CD4-positive, alpha-beta T cell (primary cell): ENCODE data around the gene DMPK. TPM values are rescaled to one million over a fixed set of nuclear protein-coding genes. Genes with fewer than 3 reads are reported as not detected.

Source experiments
- ATAC-seq: fragments of 200-7000 bp; cut with Tn5 transposase; one replicate; pipeline ENCODE4 v1.10.0; 2022; ENCODE audit warnings: mild to moderate bottlenecking; ENCODE audit not compliant: poor library complexity
- CTCF ChIA-PET: fragments of 350-600 bp; sonication (Branson Sonifier 250); formaldehyde crosslinking; loops from one replicate; lab custom pipeline; 2021; ENCODE audit warnings: antibody characterized with exemption, inconsistent platforms; lab: Charles Lee
- POLR2A ChIA-PET: fragments of 350-600 bp; sonication (Branson Sonifier 250); formaldehyde crosslinking; loops from one replicate; lab custom pipeline; 2021; ENCODE audit warnings: antibody characterized with exemption, inconsistent platforms; lab: Charles Lee
- DNase-seq, 14 experiments: peaks; one replicate each; pipeline ENCODE4 v3.0.0-alpha.2; 2013 to 2020; ENCODE audit warnings: mixed read lengths in 2 of 14
- H3K27ac ChIP-seq, 2 donors: one replicate each; pipeline versions ENCODE4 v1.5.1 to v1.7.0; 2013; ENCODE audit warnings: low read length in 2 of 2, low read depth in 1 of 2, mild to moderate bottlenecking in 1 of 2
- H3K27me3 ChIP-seq, 2 experiments: 1 replicate in 1 of 2; 2 replicates in 1 of 2; pipeline versions ENCODE4 v1.6.1 to v1.7.0; 2013; ENCODE audit warnings: low read length in 2 of 2, control low read depth in 1 of 2, mild to moderate bottlenecking in 1 of 2, moderate library complexity in 1 of 2; ENCODE audit not compliant: insufficient read depth in 2 of 2, control insufficient read depth in 1 of 2
- H3K36me3 ChIP-seq: one replicate; pipeline ENCODE4 v1.6.1; 2013; ENCODE audit warnings: low read length, control low read depth; ENCODE audit not compliant: insufficient read depth
- H3K4me1 ChIP-seq: one replicate; pipeline ENCODE4 v1.6.1; 2013; ENCODE audit warnings: low read length, control low read depth; ENCODE audit not compliant: insufficient read depth
- H3K4me3 ChIP-seq: one replicate; pipeline ENCODE4 v1.5.1; 2013; ENCODE audit warnings: mild to moderate bottlenecking, low read length, moderate library complexity
- H3K9me3 ChIP-seq, 2 experiments: 1 replicate in 1 of 2; 2 replicates in 1 of 2; pipeline versions ENCODE4 v1.6.1 to v1.7.0; 2013; ENCODE audit warnings: low read length in 2 of 2, mild to moderate bottlenecking in 2 of 2, control low read depth in 1 of 2, moderate library complexity in 1 of 2; ENCODE audit not compliant: control insufficient read depth in 1 of 2, insufficient read depth in 1 of 2
- H3K27ac Mint-ChIP-seq: one replicate; pipeline ENCODE4 v1.8.0; 2020; ENCODE audit warnings: mixed read lengths
- H3K27me3 Mint-ChIP-seq: one replicate; pipeline ENCODE4 v1.8.0; 2021; ENCODE audit warnings: mixed read lengths
- H3K36me3 Mint-ChIP-seq: one replicate; pipeline ENCODE4 v1.8.0; 2021; ENCODE audit warnings: low read depth, mixed read lengths
- H3K4me1 Mint-ChIP-seq: one replicate; pipeline ENCODE4 v1.8.0; 2021; ENCODE audit warnings: low read depth, mixed read lengths
- H3K4me3 Mint-ChIP-seq: one replicate; pipeline ENCODE4 v1.8.0; 2020; ENCODE audit warnings: mild to moderate bottlenecking, mixed read lengths
- H3K9me3 Mint-ChIP-seq: one replicate; pipeline ENCODE4 v1.8.0; 2020; ENCODE audit warnings: mixed read lengths
- intact Hi-C, 2 experiments: fragments of 100-400 bp; cut with DNase I in 1 of 2; cut with micrococcal nuclease in 1 of 2; formaldehyde crosslinking; loops; one replicate each; pipeline versions ENCODE4 v1.15.1 to v1.9.0; 2023 to 2025; cut with DNase I, micrococcal nuclease
- polyA plus RNA-seq, 2 donors: library from polyadenylated mRNA; unstranded; fragments of 120-200 nt; gene quantifications; one replicate each; pipeline ENCODE4 v1.2.1, GENCODE V29; 2013
- total RNA-seq, 174 experiments: library from RNA in 2 of 174; stranded (reverse) in 2 of 174; gene quantifications; one replicate each; pipeline ENCODE4 v1.2.3 and lab custom pipeline; 2021 to 2026
- TF ChIP-seq, protein P1 (sequence below): fragments of 200-600 bp; IDR thresholded peaks from one replicate; pipeline ENCODE4 v1.8.0; 2022; ENCODE audit warnings: antibody characterized with exemption, mild to moderate bottlenecking

The DMPK gene, protein sequence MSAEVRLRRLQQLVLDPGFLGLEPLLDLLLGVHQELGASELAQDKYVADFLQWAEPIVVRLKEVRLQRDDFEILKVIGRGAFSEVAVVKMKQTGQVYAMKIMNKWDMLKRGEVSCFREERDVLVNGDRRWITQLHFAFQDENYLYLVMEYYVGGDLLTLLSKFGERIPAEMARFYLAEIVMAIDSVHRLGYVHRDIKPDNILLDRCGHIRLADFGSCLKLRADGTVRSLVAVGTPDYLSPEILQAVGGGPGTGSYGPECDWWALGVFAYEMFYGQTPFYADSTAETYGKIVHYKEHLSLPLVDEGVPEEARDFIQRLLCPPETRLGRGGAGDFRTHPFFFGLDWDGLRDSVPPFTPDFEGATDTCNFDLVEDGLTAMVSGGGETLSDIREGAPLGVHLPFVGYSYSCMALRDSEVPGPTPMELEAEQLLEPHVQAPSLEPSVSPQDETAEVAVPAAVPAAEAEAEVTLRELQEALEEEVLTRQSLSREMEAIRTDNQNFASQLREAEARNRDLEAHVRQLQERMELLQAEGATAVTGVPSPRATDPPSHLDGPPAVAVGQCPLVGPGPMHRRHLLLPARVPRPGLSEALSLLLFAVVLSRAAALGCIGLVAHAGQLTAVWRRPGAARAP
- total RNA-seq (10 to 100 TPM; 24.0 to 24.9 TPM), total RNA-seq (lab: John Stamatoyannopoulos, UW) (3.4 to 15.0 (median 8.7) reads per million in 172 experiments)
- 10.6 TPM for polyA plus RNA-seq (2013, experiment 1 of 2)
- polyA plus RNA-seq (2013, experiment 2 of 2) = 23.6 TPM

DNA sequence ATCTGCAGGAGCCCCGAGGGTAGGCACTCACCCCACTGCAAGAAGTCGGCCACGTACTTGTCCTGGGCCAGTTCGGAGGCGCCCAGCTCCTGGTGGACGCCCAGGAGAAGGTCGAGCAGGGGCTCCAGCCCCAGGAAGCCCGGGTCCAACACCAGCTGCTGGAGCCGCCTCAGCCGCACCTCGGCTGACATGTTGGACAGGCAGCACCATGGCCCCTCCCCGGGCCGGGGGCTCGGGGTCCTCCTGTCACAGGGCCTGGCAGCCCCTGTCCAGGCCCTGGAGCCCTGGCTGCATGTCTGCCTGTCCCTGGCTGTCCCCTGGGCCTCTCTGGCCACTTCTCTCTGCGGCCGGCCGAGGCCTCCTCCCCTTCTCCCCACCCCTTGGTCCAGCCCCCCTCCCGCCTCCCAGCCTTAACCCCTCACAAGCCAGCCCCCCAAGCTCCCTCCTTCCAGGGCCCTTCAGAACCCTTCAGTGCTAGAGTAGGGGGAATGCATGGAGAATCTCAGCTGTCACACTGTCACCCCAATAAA, at the start of gene DMPK:
DMPK (minus strand) TSS at position 329 of the 530 bp plus-strand sequence; CDS start at position 191, 138 bp downstream.
- peaks cover 16% of the 10 kb centered on the region for H3K36me3 ChIP-seq
- Mint-ChIP-seq H3K36me3 (peaks cover 28% of the 10 kb centered on the region), H3K27ac (no peak within 1 kb of the TSS), H3K27me3 (peaks cover 34% of the 10 kb centered on the region), H3K4me3 (no peak within 1 kb of the TSS), H3K4me1 (peaks cover 23% of the 10 kb centered on the region), H3K9me3 (no peaks in the 10 kb centered on the region)
- ATAC-seq (no peak), DNase-seq (no peak)
- TF ChIP-seq, protein P1, sequence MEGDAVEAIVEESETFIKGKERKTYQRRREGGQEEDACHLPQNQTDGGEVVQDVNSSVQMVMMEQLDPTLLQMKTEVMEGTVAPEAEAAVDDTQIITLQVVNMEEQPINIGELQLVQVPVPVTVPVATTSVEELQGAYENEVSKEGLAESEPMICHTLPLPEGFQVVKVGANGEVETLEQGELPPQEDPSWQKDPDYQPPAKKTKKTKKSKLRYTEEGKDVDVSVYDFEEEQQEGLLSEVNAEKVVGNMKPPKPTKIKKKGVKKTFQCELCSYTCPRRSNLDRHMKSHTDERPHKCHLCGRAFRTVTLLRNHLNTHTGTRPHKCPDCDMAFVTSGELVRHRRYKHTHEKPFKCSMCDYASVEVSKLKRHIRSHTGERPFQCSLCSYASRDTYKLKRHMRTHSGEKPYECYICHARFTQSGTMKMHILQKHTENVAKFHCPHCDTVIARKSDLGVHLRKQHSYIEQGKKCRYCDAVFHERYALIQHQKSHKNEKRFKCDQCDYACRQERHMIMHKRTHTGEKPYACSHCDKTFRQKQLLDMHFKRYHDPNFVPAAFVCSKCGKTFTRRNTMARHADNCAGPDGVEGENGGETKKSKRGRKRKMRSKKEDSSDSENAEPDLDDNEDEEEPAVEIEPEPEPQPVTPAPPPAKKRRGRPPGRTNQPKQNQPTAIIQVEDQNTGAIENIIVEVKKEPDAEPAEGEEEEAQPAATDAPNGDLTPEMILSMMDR = no peak
- CTCF ChIA-PET = interaction anchor here (0.6 to 1.2 kb wide), 4 partner anchors 10 to 343 kb away, joined by 3 to 14 read pairs (median 4); partner anchors contain the start of gene SIX5
- no peak within 1 kb of the TSS for H3K27ac ChIP-seq
- H3K4me1 ChIP-seq = peaks cover 24% of the 10 kb centered on the region
- POLR2A ChIA-PET = interaction anchor here (1.4 kb wide), 2 partner anchors 11 to 12 kb away, joined by 5 to 6 read pairs; partner anchors contain the start of genes DMWD and SIX5
- intact Hi-C loops = no loop called here
- H3K27me3 ChIP-seq = peaks cover 22 to 38% of the 10 kb centered on the region in 2 experiments
- peaks cover 0 to 18% of the 10 kb centered on the region in 2 experiments for H3K9me3 ChIP-seq
- no peak within 1 kb of the TSS for H3K4me3 ChIP-seq

DNA sequence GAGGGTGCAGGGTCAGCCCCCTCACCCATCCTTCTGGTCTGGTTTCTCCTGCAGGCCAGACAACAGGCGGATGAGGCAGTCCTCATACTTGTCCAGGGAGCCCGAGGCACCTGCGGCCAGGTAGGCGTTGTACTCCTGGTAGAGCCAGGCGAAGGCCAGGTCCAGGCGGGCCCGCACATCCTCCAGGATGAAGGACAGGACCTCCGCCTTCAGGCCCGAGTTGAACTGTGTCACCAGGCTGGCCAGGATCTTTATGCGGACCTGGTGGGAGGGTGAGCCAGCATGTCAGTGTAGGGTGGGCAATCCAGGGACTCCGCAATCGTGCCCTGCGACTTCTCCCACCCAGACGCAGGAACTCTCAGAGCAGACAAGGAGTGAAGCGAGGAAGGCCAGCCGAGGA, 46.7 kb upstream of the DMPK start:
- ChIA-PET CTCF (no interaction called here), POLR2A (no interaction called here)
- DNase-seq = no peak
- Mint-ChIP-seq H3K4me3 (no peak overlapping the region), H3K4me1 (no peaks in the 10 kb centered on the region), H3K27me3 (no peaks in the 10 kb centered on the region), H3K36me3 (peaks cover 85% of the 10 kb centered on the region), H3K9me3 (no peaks in the 10 kb centered on the region), H3K27ac (no peak overlapping the region)
- no peaks in the 10 kb centered on the region for H3K4me1 ChIP-seq
- no peak overlapping the region for H3K27ac ChIP-seq
- TF ChIP-seq, protein P1 = no peak
- H3K27me3 ChIP-seq = no peaks in the 10 kb centered on the region
- H3K4me3 ChIP-seq = no peak overlapping the region
- H3K9me3 ChIP-seq = no peaks in the 10 kb centered on the region
- no peak for ATAC-seq
- intact Hi-C loops = no loop called here
- peaks cover 92% of the 10 kb centered on the region for H3K36me3 ChIP-seq

DNA sequence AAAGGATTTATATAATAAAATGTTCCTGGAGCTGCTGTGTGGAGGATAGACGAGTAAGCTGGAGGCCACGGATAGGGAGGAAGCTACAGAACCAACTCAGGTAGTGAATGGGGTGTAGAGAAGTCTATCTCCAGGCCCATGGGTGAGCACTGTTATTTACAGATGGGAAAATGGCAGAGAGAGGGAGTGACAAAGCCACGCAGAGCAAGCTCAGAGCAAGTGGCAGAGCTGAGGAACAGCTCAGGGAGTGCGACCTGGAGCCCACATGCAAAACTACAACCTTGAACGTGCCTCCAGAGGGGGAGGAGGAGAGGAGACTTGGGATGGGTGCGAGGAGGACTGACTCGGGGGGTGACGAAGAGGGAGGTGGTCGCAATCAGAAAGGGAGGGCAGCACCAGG, 46.2 kb upstream of the DMPK start:
- no peak overlapping the region for H3K27ac ChIP-seq
- DNase-seq = no peak
- Mint-ChIP-seq H3K4me3 (no peak overlapping the region), H3K36me3 (peaks cover 81% of the 10 kb centered on the region), H3K9me3 (no peaks in the 10 kb centered on the region), H3K27ac (no peak overlapping the region), H3K27me3 (no peaks in the 10 kb centered on the region), H3K4me1 (no peaks in the 10 kb centered on the region)
- H3K9me3 ChIP-seq = no peaks in the 10 kb centered on the region
- TF ChIP-seq, protein P1 = no peak
- H3K36me3 ChIP-seq = peaks cover 88% of the 10 kb centered on the region
- intact Hi-C loops = no loop called here
- no peaks in the 10 kb centered on the region for H3K27me3 ChIP-seq
- H3K4me1 ChIP-seq = no peaks in the 10 kb centered on the region
- no peak overlapping the region for H3K4me3 ChIP-seq
- no peak for ATAC-seq
- CTCF ChIA-PET = interaction anchor here (1.3 kb wide), 1 partner anchor 11 kb away, joined by 3 read pairs; no protein-coding TSS in a partner anchor
- POLR2A ChIA-PET = no interaction called here
